ENCODE results near the gene KLHL22. TPM values are rescaled to one million over a fixed set of nuclear protein-coding genes. Genes with fewer than 3 reads are reported as not detected.

The KLHL22 gene
- total RNA-seq, 1 donor from 2014 or later: 58.4 TPM

- DNase-seq (ENCODE audit: low spot score in 2 of 2, unreplicated experiment in 2 of 2): no peak
- H3K4me3 Mint-ChIP-seq: no peak overlapping the region
- H3K4me1 Mint-ChIP-seq: peaks cover 19% of the 10 kb centered on the region
- no peak overlapping the region for H3K27ac Mint-ChIP-seq
- no peaks in the 10 kb centered on the region for H3K9me3 Mint-ChIP-seq
- TF ChIP-seq CTCF (IDR thresholded peaks at IDR 0.05; ENCODE audit: unreplicated experiment): no peak
- H3K27me3 Mint-ChIP-seq (ENCODE audit: low read depth): no peaks in the 10 kb centered on the region
- peaks cover 12% of the 10 kb centered on the region for H3K36me3 Mint-ChIP-seq
These were observed 3.3 kb upstream of the KLHL22 start for GRCh38 chr22:20498913-20499312.

GRCh38 chr22:20497426-20497825 lies 1.8 kb upstream of the KLHL22 start:
- Mint-ChIP-seq H3K27ac (no peak overlapping the region), H3K27me3 (ENCODE audit: low read depth) (no peaks in the 10 kb centered on the region), H3K4me3 (peak overlapping the region; percentile 86), H3K9me3 (no peaks in the 10 kb centered on the region), H3K36me3 (peaks cover 12% of the 10 kb centered on the region), H3K4me1 (peaks cover 21% of the 10 kb centered on the region)
- DNase-seq (ENCODE audit: low spot score in 2 of 2, unreplicated experiment in 2 of 2): no peak
- TF ChIP-seq CTCF (IDR thresholded peaks at IDR 0.05; ENCODE audit: unreplicated experiment): no peak

GRCh38 chr22:20495861-20496681 lies 476 bp upstream of the KLHL22 start:
- no peak for TF ChIP-seq CTCF (IDR thresholded peaks at IDR 0.05; ENCODE audit: unreplicated experiment)
- H3K4me3 Mint-ChIP-seq: peak overlapping the region; percentile 86
- no peaks in the 10 kb centered on the region for H3K27me3 Mint-ChIP-seq (ENCODE audit: low read depth)
- peak; percentile 93 to 95 for DNase-seq (ENCODE audit: low spot score in 2 of 2, unreplicated experiment in 2 of 2)
- H3K36me3 Mint-ChIP-seq: peaks cover 9% of the 10 kb centered on the region
- peaks cover 26% of the 10 kb centered on the region for H3K4me1 Mint-ChIP-seq
- peak overlapping the region; percentile 98 for H3K27ac Mint-ChIP-seq
- no peaks in the 10 kb centered on the region for H3K9me3 Mint-ChIP-seq

- DNase-seq (ENCODE audit: low spot score in 2 of 2, unreplicated experiment in 2 of 2): no peak
- H3K4me1 Mint-ChIP-seq: peaks cover 15% of the 10 kb centered on the region
- no peak for TF ChIP-seq CTCF (IDR thresholded peaks at IDR 0.05; ENCODE audit: unreplicated experiment)
- no peaks in the 10 kb centered on the region for H3K27me3 Mint-ChIP-seq (ENCODE audit: low read depth)
- no peak overlapping the region for H3K4me3 Mint-ChIP-seq
- H3K36me3 Mint-ChIP-seq: peaks cover 9% of the 10 kb centered on the region
- H3K9me3 Mint-ChIP-seq: no peaks in the 10 kb centered on the region
- H3K27ac Mint-ChIP-seq: no peak overlapping the region
These were observed 4.2 kb downstream of the KLHL22 start for GRCh38 chr22:20491346-20491745.

GRCh38 chr22:20490941-20491307 lies 4.7 kb downstream of the KLHL22 start:
- H3K4me3 Mint-ChIP-seq: no peak overlapping the region
- H3K36me3 Mint-ChIP-seq: peaks cover 12% of the 10 kb centered on the region
- TF ChIP-seq CTCF (IDR thresholded peaks at IDR 0.05; ENCODE audit: unreplicated experiment): no peak
- H3K27me3 Mint-ChIP-seq (ENCODE audit: low read depth): no peaks in the 10 kb centered on the region
- DNase-seq (ENCODE audit: low spot score in 2 of 2, unreplicated experiment in 2 of 2): no peak
- no peaks in the 10 kb centered on the region for H3K9me3 Mint-ChIP-seq
- H3K4me1 Mint-ChIP-seq: peaks cover 15% of the 10 kb centered on the region
- H3K27ac Mint-ChIP-seq: no peak overlapping the region

All from mesothelial cell of epicardium (in vitro differentiated cells).